ENCODE results near the gene CD99L2.

The CD99L2 gene, protein sequence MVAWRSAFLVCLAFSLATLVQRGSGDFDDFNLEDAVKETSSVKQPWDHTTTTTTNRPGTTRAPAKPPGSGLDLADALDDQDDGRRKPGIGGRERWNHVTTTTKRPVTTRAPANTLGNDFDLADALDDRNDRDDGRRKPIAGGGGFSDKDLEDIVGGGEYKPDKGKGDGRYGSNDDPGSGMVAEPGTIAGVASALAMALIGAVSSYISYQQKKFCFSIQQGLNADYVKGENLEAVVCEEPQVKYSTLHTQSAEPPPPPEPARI

GRCh38 chrX:150898343-150899190 lies at the start of gene CD99L2:
TSS of gene CD99L2 (minus strand) at chrX:150898668. CDS start at chrX:150898588, 80 bp downstream.
- FAIRE-seq, result no peak

- no peak for FAIRE-seq
Observed at GRCh38 chrX:150944233-150944632, 45.8 kb upstream of the CD99L2 start.

GRCh38 chrX:150942942-150943594 lies 44.6 kb upstream of the CD99L2 start:
- FAIRE-seq, result no peak

GRCh38 chrX:150941580-150941979 lies 43.1 kb upstream of the CD99L2 start:
- FAIRE-seq, result no peak

DNA sequence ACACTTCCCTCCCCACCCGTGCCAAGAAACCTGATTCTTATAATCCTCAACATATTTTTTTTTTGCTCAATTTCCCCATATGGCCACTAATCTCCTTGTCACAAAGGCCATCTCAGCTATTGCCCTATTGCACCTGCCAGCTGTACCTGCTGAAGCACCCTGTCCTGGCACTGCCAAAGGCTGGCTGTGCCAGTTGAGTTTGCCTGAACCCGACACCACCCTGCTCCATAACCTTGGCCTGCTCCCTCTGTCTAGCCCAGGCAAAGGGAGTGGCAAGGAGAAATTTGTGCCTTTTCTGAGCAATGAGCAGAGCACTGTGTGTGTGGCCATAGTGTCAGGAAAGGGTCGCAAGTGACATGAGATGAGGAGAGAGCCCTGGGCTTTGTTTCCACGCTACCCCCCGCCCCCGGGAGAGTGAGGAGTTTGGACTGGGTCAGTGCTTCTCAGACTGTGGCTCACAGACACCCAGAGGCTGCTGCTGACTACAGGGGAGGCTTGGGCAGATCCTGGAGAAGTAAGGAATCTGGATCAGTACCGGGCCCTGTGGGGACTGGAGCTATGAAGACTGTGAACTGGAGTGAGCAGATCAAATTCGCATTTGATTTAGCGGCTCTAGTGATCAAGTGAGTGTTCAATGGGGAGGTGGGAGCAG lies 42.5 kb upstream of the CD99L2 start:
- no peak for FAIRE-seq

- no peak for FAIRE-seq
Observed at GRCh38 chrX:150936556-150936955, 38.1 kb upstream of the CD99L2 start.

- no peak for FAIRE-seq
Observed at GRCh38 chrX:150935467-150935866, 37.0 kb upstream of the CD99L2 start.

DNA sequence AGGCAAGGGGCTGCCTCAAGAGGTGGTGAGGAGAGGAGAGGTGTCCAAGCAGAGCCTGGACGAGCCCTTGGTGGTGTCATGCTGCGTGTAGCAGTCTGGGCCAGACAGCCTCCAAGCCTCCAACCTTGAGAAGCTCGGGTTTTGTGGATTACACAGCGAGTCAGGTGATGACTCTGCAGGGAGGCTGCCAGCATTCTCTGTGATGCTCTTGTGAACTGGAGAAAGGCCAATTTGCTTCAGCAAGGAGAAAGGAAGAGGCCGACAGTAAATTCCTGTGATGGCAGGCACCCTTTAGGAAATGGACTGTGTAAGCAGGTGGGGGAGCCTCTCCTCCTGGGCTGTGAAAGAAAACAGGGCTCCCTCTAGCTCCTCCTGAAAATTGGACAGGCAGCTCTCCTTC lies 36.0 kb upstream of the CD99L2 start:
- FAIRE-seq, result no peak

- no peak for FAIRE-seq
Observed at GRCh38 chrX:150933945-150934350, 35.5 kb upstream of the CD99L2 start.

DNA sequence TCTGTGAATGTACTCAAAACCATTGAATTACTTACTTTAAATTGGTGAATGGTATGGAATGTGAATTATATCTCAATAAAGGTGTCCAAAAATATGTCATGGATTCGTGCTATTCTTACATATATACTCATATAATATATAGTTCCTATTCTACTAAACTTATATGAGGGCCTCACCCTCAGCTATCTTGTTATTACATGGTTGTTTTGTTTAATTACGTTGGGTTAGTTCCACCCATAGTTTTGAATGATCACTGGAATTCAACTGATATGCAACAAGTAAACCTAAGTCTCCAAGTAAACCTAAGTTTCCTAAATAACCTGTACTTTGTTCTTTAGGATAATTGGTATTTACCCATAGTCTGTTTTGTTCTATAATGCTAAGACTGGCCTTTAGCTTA lies 30.6 kb upstream of the CD99L2 start:
- no peak for FAIRE-seq

GRCh38 chrX:150926791-150927190 lies 28.3 kb upstream of the CD99L2 start:
- FAIRE-seq, result no peak

DNA sequence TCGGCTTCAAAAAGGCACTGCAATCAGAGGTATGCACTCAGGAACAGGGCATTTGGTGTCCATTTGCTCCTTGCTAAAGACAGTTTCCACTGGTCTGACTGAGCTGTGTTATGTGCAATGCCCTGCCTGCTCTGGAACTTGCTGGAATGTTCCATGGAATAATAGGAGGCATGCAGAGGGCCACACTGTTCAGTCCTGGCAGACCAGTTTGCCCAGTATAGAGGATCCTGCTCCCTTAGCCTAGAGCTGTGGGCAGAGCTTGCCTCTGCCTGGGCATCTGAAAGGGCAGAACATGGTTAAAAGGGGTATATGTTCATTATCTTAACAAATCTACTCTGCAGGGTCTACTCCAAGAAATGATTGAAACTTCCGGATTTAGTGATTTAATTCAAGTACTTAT lies 27.8 kb upstream of the CD99L2 start:
- no peak for FAIRE-seq

DNA sequence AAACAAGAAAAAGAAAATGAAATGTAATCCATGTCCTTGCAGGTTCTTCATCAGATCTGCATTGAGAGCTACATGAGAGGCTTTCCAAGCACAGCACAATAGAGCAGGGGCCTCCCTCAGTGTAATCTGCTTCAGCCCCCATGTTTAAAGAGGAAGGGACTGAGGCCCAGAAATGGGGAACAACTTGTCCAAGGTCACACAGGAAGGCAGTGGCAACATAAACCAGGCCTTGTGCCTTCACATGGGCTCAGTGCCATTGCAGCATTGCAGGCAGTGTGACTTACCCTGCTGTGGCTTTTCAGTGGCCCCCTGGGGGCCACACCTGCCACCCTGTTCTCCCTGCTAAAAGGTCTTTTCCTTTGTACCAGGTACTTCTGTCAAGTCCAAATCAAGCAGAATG lies 20.9 kb upstream of the CD99L2 start:
- FAIRE-seq, result no peak

DNA sequence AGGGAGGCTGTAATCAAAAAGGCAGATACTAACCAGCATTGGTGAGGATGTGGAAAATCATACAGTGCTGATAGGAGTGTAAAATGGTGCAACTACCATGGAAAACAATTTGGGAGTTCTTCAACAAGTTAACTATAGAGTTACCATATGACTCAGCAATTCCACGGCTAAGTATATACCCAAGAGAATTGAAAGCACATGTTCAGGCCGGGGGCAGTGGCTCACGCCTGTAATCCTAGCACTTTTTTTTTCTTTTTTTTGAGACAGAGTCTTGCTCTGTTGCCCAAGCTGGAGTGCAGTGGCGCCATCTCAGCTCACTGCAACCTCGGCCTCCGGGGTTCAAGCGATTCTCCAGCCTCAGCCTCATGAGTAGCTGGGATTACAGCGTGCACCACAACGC lies 15.0 kb upstream of the CD99L2 start:
- no peak for FAIRE-seq

DNA sequence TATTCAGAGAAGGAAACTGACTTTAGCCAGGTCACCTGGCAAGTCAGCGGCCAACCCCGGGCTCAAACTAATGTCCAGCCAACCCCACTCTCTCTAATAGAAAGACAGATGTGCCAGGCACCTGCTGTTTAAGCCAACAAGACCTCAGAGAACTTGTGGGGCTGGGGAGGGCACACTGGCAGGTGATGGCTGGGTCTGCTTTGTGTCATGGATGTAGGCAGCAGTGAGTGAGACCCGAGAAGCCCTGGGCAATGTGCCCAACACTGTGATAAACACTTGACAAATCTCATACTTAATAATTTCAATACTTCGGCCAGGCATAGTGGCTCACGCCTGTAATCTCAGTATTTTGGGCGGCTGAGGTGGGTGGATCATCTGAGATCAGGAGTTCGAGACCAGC lies 9.0 kb upstream of the CD99L2 start:
- FAIRE-seq, result no peak

DNA sequence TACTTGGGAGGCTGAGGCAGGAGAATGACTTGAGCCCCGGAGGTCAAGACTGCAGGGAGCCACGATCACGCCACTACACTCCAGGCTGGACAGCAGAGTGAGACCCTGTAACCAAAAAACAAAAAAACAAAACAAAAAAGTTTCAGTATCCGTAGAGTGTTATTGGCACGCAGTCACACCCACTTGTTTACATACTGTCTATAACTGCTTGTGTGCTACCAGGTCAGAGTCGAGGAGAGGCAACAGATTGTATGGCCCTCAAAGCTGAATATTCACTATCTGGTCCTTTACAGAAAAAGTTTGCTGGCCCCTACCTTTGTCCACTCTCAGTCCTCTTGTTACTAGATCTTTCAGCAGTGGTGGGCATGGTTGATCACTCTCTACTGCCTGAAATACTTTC lies 8.2 kb upstream of the CD99L2 start:
- FAIRE-seq, result no peak

DNA sequence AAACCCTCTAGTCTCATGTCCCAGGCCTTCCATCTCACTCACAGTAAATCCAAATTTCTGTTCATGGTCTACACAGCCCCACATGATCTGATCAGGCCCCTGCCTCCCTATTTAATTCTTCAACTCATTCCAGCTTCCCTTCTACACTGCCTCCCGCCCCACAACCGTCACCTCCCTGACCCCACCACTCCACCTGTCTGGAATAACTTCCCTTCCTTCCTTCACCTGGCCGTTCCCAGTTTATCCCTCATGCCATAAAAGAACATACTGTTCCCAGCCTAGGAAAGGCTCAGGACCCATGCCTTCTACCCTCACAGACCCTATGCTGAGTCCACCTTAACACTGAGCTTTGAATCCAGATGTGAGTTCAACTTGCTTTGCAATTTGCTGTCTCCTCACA lies 6.8 kb upstream of the CD99L2 start:
- no peak for FAIRE-seq

- no peak for FAIRE-seq
Observed at GRCh38 chrX:150903110-150903508, 4.6 kb upstream of the CD99L2 start.

DNA sequence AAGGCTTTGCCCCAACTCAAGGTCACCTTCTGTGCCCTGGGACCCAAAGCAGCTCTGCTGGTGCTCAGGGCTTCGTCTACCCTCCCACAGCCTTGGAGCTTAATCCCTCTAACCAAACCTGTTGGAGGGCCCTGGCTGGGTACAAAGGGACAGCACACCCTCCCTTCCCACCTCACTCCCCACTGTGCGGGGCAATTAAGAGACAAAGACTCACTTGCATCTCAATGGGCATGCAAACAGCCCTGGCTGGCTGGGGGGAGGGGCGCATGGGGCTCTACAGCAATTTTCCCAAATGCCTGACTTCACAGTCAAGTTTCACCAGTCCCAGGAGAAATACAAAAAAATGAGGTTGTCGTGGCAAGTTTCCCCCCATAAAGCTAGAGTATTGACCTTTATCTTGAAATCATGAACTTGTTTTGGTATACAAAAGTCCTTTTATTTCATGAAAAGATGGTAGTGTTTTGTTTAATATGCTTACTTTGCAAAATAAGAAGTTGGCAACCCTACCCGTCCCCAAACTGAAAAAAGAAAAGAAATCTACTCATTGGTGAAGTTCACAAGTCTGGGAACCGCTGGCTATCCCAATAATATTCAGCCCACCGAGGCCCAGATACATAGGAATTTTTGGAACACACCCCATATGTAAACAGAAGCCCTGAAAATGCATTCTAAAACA lies 4.1 kb upstream of the CD99L2 start:
- FAIRE-seq, result no peak

- FAIRE-seq, result no peak
Observed at GRCh38 chrX:150899191-150899757, 806 bp upstream of the CD99L2 start.

- FAIRE-seq, result no peak
Observed at GRCh38 chrX:150897421-150898320, 797 bp downstream of the CD99L2 start.

All from islet of Langerhans (tissue), 1 donor.